ENCODE measurements around the gene TMEM47. TPM values are rescaled to one million over a fixed set of nuclear protein-coding genes. Genes with fewer than 3 reads are reported as not detected.

TMEM47 gene
- total and polyA plus RNA-seq, 9 of the 15 experiments (the other 6 are each of a cell fraction or from before 2014, with no cell fraction given): 0.03 to 0.04 (median 0.03) TPM; not detected in 6

- ChIA-PET POLR2A (no interaction called here), CTCF (ENCODE audit: low intra/inter-chr PET ratio) (no interaction called here)
- Histone ChIP-seq H3K79me2 (ENCODE audit: control insufficient read depth, insufficient read depth, low read length) (no peaks in the 10 kb centered on the region), H3K27me3 (ENCODE audit: control insufficient read depth in 2 of 2, insufficient read depth in 2 of 2, low read length in 2 of 2) (no peaks in the 10 kb centered on the region), H3K9ac (ENCODE audit: insufficient read depth in 1 of 2, low read depth in 2 of 2, low read length in 2 of 2) (no peak overlapping the region), H3K9me1 (ENCODE audit: control insufficient read depth, insufficient read depth, low read length) (no peaks in the 10 kb centered on the region), H3K9me3 (replicated peaks; ENCODE audit: control insufficient read depth, insufficient read depth, low read depth, low read length) (no peaks in the 10 kb centered on the region), H3K4me1 (replicated peaks in 1 of 2; ENCODE audit: control insufficient read depth in 2 of 2, insufficient read depth in 2 of 2, low read length in 2 of 2) (peaks cover 0 to 9% of the 10 kb centered on the region in 2 experiments; a peak in 1 of 5 replicates), H2AFZ (ENCODE audit: low read depth, low read length) (no peak overlapping the region), H3K27ac (ENCODE audit: extremely low read depth, low read depth, low read length) (no peak overlapping the region), H3K36me3 (ENCODE audit: control insufficient read depth, insufficient read depth, low read length) (no peaks in the 10 kb centered on the region), H4K20me1 (replicated peaks; ENCODE audit: control insufficient read depth, insufficient read depth, low read length) (no peaks in the 10 kb centered on the region), H3K4me3 (no peak overlapping the region), H3K4me2 (ENCODE audit: insufficient read depth, low read length) (no peak overlapping the region)
- in situ Hi-C loops (cut with MboI): loop anchor here (25.0 kb wide), 1 partner anchor 1194 kb away; no protein-coding TSS in a partner anchor
- ATAC-seq (no peak), FAIRE-seq (no peak), DNase-seq (ENCODE audit: extremely low read depth in 1 of 4, low spot score in 3 of 4) (no peak)
- intact Hi-C loops (cut with micrococcal nuclease): no loop called here
- BruUV-seq (replicated peaks): no TSS peak
- 5% methylated on average over 11 of the region's 27 CpGs for WGBS (ENCODE audit: insufficient coverage, low coverage, missing lambda C conversion rate)
- TF ChIP-seq GABPB1 (CRISPR knock-in tag; IDR thresholded peaks at IDR 0.05) (no peak), ELK1 (CRISPR knock-in tag; IDR thresholded peaks at IDR 0.05) (no peak), SMAD2 (IDR thresholded peaks at IDR 0.05; ENCODE audit: low read depth, low read length) (no peak), MXD1 (CRISPR knock-in tag; IDR thresholded peaks at IDR 0.05; ENCODE audit: borderline replicate concordance, poor library complexity, severe bottlenecking) (no peak), ELF2 (CRISPR knock-in tag; IDR thresholded peaks at IDR 0.05) (no peak), ZNF79 (CRISPR knock-in tag; IDR thresholded peaks at IDR 0.05; ENCODE audit: low read depth) (no peak)
Measured at GRCh38 chrX:34656467-34656841, 631 bp downstream of the TMEM47 start.

All from K562 (cell line).